Vagina (tissue), 2 donors: Measurements from ENCODE around the gene TNIK. TPM values are rescaled to one million over a fixed set of nuclear protein-coding genes. Genes with fewer than 3 reads are reported as not detected.
A peak's percentile ranks its signal among the peaks of the same experiment; 100 is the strongest.

Source experiments
- DNase-seq, 2 donors: peaks; one replicate each; pipeline ENCODE4 v3.0.0-alpha.2; 2017; ENCODE audit errors: extremely low spot score in 2 of 2
- H3K27ac ChIP-seq: fragments of 200-600 bp; sonication (generic); one replicate; pipeline ENCODE4 v1.5.1; 2019
- H3K27me3 ChIP-seq: fragments of 200-600 bp; sonication (generic); one replicate; pipeline ENCODE4 v1.5.1; 2019
- H3K36me3 ChIP-seq, 2 donors: fragments of 200-600 bp; sonication (generic); one replicate each; pipeline ENCODE4 v1.5.1; 2017 to 2019
- H3K4me1 ChIP-seq: fragments of 200-600 bp; sonication (generic); one replicate; pipeline ENCODE4 v1.5.1; 2019
- H3K4me3 ChIP-seq, 2 donors: fragments of 200-600 bp; sonication (generic); 1 replicate in 1 of 2; 2 replicates in 1 of 2; pipeline ENCODE4 v1.5.1; 2016 to 2019
- H3K9me3 ChIP-seq: fragments of 200-600 bp; sonication (generic); one replicate; pipeline ENCODE4 v1.5.1; 2019
- CTCF ChIP-seq, 3 experiments: fragments of 450-650 bp in 2 of 3; fragments of 200-600 bp in 1 of 3; sonication (generic) in 1 of 3; IDR thresholded peaks; one replicate each; pipeline ENCODE4 v1.5.1; 2017 to 2019; ENCODE audit warnings: antibody characterized with exemption in 3 of 3, mild to moderate bottlenecking in 2 of 3, moderate library complexity in 2 of 3
- POLR2A ChIP-seq, 2 donors: fragments of 450-650 bp; IDR thresholded peaks; one replicate each; pipeline ENCODE4 v1.6.1; 2017; ENCODE audit warnings: antibody characterized with exemption in 2 of 2, mild to moderate bottlenecking in 2 of 2, moderate library complexity in 2 of 2
- POLR2AphosphoS5 ChIP-seq, 2 donors: sonication (generic); formaldehyde crosslinking; IDR thresholded peaks; one replicate each; pipeline ENCODE4 v1.9.0; 2017; ENCODE audit warnings: antibody characterized with exemption in 2 of 2, mild to moderate bottlenecking in 2 of 2, low read depth in 1 of 2; ENCODE audit not compliant: insufficient read depth in 1 of 2
- intact Hi-C: fragments of 100-400 bp; cut with DNase I; formaldehyde crosslinking; loops from one replicate; pipeline ENCODE4 v1.15.1; 2023
- total RNA-seq: library from RNA; depleted of rRNA; stranded (reverse); fragments of >200 nt; gene quantifications from one replicate; pipeline ENCODE4 v1.2.3, GENCODE V29; 2016

Gene TNIK
- 5.9 TPM for total RNA-seq

GRCh38 chr3:171459942-171460724 lies at the start of gene TNIK:
TNIK (minus strand) TSS chr3:171460405; CDS start chr3:171460063, 342 bp downstream.
- H3K4me3 ChIP-seq = peak within 1 kb of the TSS; percentile 66 to 81
- no peaks in the 10 kb centered on the region for H3K27me3 ChIP-seq
- peak in 1 of 2 donors; percentile 92 for DNase-seq
- H3K36me3 ChIP-seq = no peaks in the 10 kb centered on the region
- H3K4me1 ChIP-seq = peaks cover 30% of the 10 kb centered on the region
- intact Hi-C loops = loop anchor here (10.0 kb wide), 1 partner anchor 275 kb away; no protein-coding TSS in a partner anchor
- TF ChIP-seq POLR2AphosphoS5 (IDR thresholded peaks at IDR 0.05; ENCODE audit: insufficient read depth in 1 of 2, low read depth in 1 of 2) (peak; percentile 16 to 59), CTCF (IDR thresholded peaks at IDR 0.05) (no peak)
- H3K27ac ChIP-seq = peak within 1 kb of the TSS; percentile 66
- H3K9me3 ChIP-seq = no peaks in the 10 kb centered on the region

GRCh38 chr3:171508676-171509075 lies 48.5 kb upstream of the TNIK start:
- H3K9me3 ChIP-seq = no peaks in the 10 kb centered on the region
- no peak overlapping the region for H3K27ac ChIP-seq
- no peaks in the 10 kb centered on the region for H3K27me3 ChIP-seq
- DNase-seq = no peak
- H3K4me1 ChIP-seq = no peaks in the 10 kb centered on the region
- no peak overlapping the region for H3K4me3 ChIP-seq
- TF ChIP-seq CTCF (IDR thresholded peaks at IDR 0.05) (no peak), POLR2AphosphoS5 (IDR thresholded peaks at IDR 0.05; ENCODE audit: insufficient read depth in 1 of 2, low read depth in 1 of 2) (no peak), POLR2A (IDR thresholded peaks at IDR 0.05) (no peak)
- no peaks in the 10 kb centered on the region for H3K36me3 ChIP-seq
- intact Hi-C loops = no loop called here

- no peaks in the 10 kb centered on the region for H3K9me3 ChIP-seq
- no peaks in the 10 kb centered on the region for H3K27me3 ChIP-seq
- H3K4me1 ChIP-seq = no peaks in the 10 kb centered on the region
- TF ChIP-seq POLR2AphosphoS5 (IDR thresholded peaks at IDR 0.05; ENCODE audit: insufficient read depth in 1 of 2, low read depth in 1 of 2) (no peak), POLR2A (IDR thresholded peaks at IDR 0.05) (no peak), CTCF (IDR thresholded peaks at IDR 0.05) (no peak)
- intact Hi-C loops = no loop called here
- H3K27ac ChIP-seq = no peak overlapping the region
- no peak for DNase-seq
- no peak overlapping the region for H3K4me3 ChIP-seq
- H3K36me3 ChIP-seq = no peaks in the 10 kb centered on the region
Observed at GRCh38 chr3:171508206-171508605, 48.0 kb upstream of the TNIK start.

GRCh38 chr3:171506743-171507319 lies 46.6 kb upstream of the TNIK start:
- Histone ChIP-seq H3K36me3 (no peaks in the 10 kb centered on the region), H3K27me3 (no peaks in the 10 kb centered on the region), H3K9me3 (no peaks in the 10 kb centered on the region), H3K4me3 (no peak overlapping the region), H3K27ac (no peak overlapping the region), H3K4me1 (no peaks in the 10 kb centered on the region)
- intact Hi-C loops = no loop called here
- TF ChIP-seq CTCF (IDR thresholded peaks at IDR 0.05) (no peak), POLR2AphosphoS5 (IDR thresholded peaks at IDR 0.05; ENCODE audit: insufficient read depth in 1 of 2, low read depth in 1 of 2) (no peak), POLR2A (IDR thresholded peaks at IDR 0.05) (no peak)
- no peak for DNase-seq

GRCh38 chr3:171505822-171506333 lies 45.7 kb upstream of the TNIK start:
- TF ChIP-seq CTCF (IDR thresholded peaks at IDR 0.05) (no peak), POLR2AphosphoS5 (IDR thresholded peaks at IDR 0.05; ENCODE audit: insufficient read depth in 1 of 2, low read depth in 1 of 2) (no peak), POLR2A (IDR thresholded peaks at IDR 0.05) (no peak)
- H3K9me3 ChIP-seq = no peaks in the 10 kb centered on the region
- H3K4me3 ChIP-seq = no peak overlapping the region
- H3K4me1 ChIP-seq = no peaks in the 10 kb centered on the region
- intact Hi-C loops = no loop called here
- DNase-seq = no peak
- no peaks in the 10 kb centered on the region for H3K36me3 ChIP-seq
- no peak overlapping the region for H3K27ac ChIP-seq
- no peaks in the 10 kb centered on the region for H3K27me3 ChIP-seq
